ENCODE results near the gene LCE1C.

LCE1C gene

GRCh38 chr1:152795686-152796085, 10.8 kb downstream of the LCE1C start:
- Histone ChIP-seq H3K4me3 (no peak overlapping the region), H3K27me3 (no peaks in the 10 kb centered on the region), H3K27ac (no peak overlapping the region), H3K36me3 (no peaks in the 10 kb centered on the region), H3K4me1 (no peaks in the 10 kb centered on the region), H3K9me3 (no peaks in the 10 kb centered on the region)
- no peak for DNase-seq
- intact Hi-C loops (cut with DNase I; ENCODE audit: low total_unique reads), result no loop called here
- TF ChIP-seq, protein P1, sequence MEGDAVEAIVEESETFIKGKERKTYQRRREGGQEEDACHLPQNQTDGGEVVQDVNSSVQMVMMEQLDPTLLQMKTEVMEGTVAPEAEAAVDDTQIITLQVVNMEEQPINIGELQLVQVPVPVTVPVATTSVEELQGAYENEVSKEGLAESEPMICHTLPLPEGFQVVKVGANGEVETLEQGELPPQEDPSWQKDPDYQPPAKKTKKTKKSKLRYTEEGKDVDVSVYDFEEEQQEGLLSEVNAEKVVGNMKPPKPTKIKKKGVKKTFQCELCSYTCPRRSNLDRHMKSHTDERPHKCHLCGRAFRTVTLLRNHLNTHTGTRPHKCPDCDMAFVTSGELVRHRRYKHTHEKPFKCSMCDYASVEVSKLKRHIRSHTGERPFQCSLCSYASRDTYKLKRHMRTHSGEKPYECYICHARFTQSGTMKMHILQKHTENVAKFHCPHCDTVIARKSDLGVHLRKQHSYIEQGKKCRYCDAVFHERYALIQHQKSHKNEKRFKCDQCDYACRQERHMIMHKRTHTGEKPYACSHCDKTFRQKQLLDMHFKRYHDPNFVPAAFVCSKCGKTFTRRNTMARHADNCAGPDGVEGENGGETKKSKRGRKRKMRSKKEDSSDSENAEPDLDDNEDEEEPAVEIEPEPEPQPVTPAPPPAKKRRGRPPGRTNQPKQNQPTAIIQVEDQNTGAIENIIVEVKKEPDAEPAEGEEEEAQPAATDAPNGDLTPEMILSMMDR (IDR thresholded peaks at IDR 0.05), result no peak

GRCh38 chr1:152786077-152786476, 20.4 kb downstream of the LCE1C start, which contains the start of gene LCE1E:
Gene LCE1E (plus strand): TSS chr1:152786257. CDS start chr1:152787300, 1,043 bp downstream.
- no peak within 1 kb of the TSS for H3K4me3 ChIP-seq
- intact Hi-C loops (cut with DNase I; ENCODE audit: low total_unique reads), result no loop called here
- H3K4me1 ChIP-seq, result no peaks in the 10 kb centered on the region
- H3K27ac ChIP-seq, result no peak within 1 kb of the TSS
- no peaks in the 10 kb centered on the region for H3K36me3 ChIP-seq
- TF ChIP-seq, protein P1 (IDR thresholded peaks at IDR 0.05), result no peak
- no peaks in the 10 kb centered on the region for H3K9me3 ChIP-seq
- peaks cover 0 to 3% of the 10 kb centered on the region in 2 donors for H3K27me3 ChIP-seq
- DNase-seq, result no peak

GRCh38 chr1:152783095-152783494, 23.4 kb downstream of the LCE1C start:
- H3K36me3 ChIP-seq, result no peaks in the 10 kb centered on the region
- intact Hi-C loops (cut with DNase I; ENCODE audit: low total_unique reads), result no loop called here
- TF ChIP-seq, protein P1 (IDR thresholded peaks at IDR 0.05), result no peak
- H3K4me1 ChIP-seq, result no peaks in the 10 kb centered on the region
- DNase-seq, result no peak
- H3K27ac ChIP-seq, result no peak overlapping the region
- no peak overlapping the region for H3K4me3 ChIP-seq
- H3K9me3 ChIP-seq, result no peaks in the 10 kb centered on the region
- H3K27me3 ChIP-seq, result peaks cover 0 to 3% of the 10 kb centered on the region in 2 donors

GRCh38 chr1:152777510-152778137, 28.8 kb downstream of the LCE1C start:
- intact Hi-C loops (cut with DNase I; ENCODE audit: low total_unique reads), result no loop called here
- Histone ChIP-seq H3K27me3 (peaks cover 0 to 2% of the 10 kb centered on the region in 2 donors), H3K4me3 (no peak overlapping the region), H3K36me3 (no peaks in the 10 kb centered on the region), H3K27ac (no peak overlapping the region), H3K4me1 (no peaks in the 10 kb centered on the region), H3K9me3 (no peaks in the 10 kb centered on the region)
- no peak for DNase-seq
- TF ChIP-seq, protein P1 (IDR thresholded peaks at IDR 0.05), result no peak

GRCh38 chr1:152776361-152776760, 30.1 kb downstream of the LCE1C start:
- intact Hi-C loops (cut with DNase I; ENCODE audit: low total_unique reads), result no loop called here
- TF ChIP-seq, protein P1 (IDR thresholded peaks at IDR 0.05), result no peak
- no peak for DNase-seq
- no peaks in the 10 kb centered on the region for H3K4me1 ChIP-seq
- H3K9me3 ChIP-seq, result no peaks in the 10 kb centered on the region
- no peak overlapping the region for H3K27ac ChIP-seq
- H3K27me3 ChIP-seq, result peaks cover 0 to 2% of the 10 kb centered on the region in 2 donors
- no peaks in the 10 kb centered on the region for H3K36me3 ChIP-seq
- no peak overlapping the region for H3K4me3 ChIP-seq

Data from tibial artery (tissue), 4 donors.